GM10266 (cell line): Measurements from ENCODE around the gene UCHL1.
"Not testable (repeated sequence)": the region's sequence is repeated elsewhere in the genome, so short reads cannot be mapped to it uniquely, and the experiment has no call there.

Experiments
- DNase-seq: peaks from one replicate; pipeline ENCODE4 v3.0.0; 2012; ENCODE audit errors: extremely low spot score
- TF ChIP-seq, protein P1 (sequence below): IDR thresholded peaks from 2 replicates; pipeline ENCODE4 v1.5.1; 2012; ENCODE audit warnings: mild to moderate bottlenecking, low read depth; ENCODE audit not compliant: control insufficient read depth, insufficient read depth; ENCODE audit errors: missing control alignments

The UCHL1 gene

DNA sequence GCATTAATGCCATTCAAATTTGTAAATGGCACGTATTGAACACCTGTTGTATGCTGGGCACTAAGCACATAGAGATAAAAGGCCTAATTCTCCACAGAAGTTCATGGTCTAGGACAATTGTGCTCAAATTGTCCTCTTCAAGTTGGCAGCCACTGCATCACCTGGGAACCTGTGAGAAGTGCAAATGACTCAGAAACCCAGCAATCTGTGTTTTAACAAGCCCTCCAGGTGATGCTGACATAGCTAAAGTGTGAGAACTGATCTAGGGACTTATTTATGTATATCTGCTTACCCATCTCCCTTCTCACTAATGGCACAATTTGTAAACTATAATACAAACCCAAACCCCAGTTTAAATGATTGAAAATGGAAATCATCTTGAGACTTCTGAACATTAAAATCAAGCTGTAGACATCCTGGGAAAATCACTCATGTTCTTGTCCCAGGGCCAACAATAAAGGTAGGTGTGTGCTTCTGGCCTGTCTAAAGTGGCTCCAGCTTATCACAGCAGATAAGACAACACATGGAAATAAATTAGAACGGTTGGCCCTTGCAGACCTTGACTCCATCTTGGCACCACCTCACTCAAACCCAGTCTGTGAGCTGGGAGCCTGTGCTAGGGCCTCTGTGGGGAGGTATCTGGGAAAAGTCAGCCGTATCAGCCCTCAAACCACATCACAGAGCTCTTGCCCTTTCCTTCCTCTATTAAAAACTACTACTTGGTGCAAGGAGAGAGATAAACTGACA lies 46.8 kb downstream of the UCHL1 start:
- no peak for DNase-seq
- TF ChIP-seq, protein P1, sequence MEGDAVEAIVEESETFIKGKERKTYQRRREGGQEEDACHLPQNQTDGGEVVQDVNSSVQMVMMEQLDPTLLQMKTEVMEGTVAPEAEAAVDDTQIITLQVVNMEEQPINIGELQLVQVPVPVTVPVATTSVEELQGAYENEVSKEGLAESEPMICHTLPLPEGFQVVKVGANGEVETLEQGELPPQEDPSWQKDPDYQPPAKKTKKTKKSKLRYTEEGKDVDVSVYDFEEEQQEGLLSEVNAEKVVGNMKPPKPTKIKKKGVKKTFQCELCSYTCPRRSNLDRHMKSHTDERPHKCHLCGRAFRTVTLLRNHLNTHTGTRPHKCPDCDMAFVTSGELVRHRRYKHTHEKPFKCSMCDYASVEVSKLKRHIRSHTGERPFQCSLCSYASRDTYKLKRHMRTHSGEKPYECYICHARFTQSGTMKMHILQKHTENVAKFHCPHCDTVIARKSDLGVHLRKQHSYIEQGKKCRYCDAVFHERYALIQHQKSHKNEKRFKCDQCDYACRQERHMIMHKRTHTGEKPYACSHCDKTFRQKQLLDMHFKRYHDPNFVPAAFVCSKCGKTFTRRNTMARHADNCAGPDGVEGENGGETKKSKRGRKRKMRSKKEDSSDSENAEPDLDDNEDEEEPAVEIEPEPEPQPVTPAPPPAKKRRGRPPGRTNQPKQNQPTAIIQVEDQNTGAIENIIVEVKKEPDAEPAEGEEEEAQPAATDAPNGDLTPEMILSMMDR: no peak

- TF ChIP-seq, protein P1: no peak
- no peak for DNase-seq
Observed at GRCh38 chr4:41304221-41304620, 47.5 kb downstream of the UCHL1 start.

DNA sequence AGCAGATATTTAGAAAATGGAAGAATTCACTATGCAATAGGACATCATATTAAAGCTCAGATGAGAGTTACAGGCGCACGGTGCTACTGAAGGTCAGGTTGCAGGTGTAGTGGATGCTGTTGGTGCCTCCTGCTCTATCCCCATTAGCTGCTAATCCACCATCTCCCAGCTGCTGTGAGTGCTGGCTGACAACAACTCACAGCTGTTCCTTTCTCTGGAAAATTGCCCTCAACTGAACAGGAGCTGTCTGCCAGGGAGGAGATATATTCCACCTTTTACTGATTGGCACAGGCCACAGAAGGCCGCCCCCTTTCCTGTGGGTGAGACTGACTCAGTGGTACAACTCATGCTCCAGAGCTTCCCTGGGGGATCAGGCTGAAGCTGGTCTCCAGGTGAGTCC lies 48.7 kb downstream of the UCHL1 start:
- DNase-seq: no peak
- TF ChIP-seq, protein P1: no peak

GRCh38 chr4:41307638-41308037 lies 50.9 kb downstream of the UCHL1 start:
- TF ChIP-seq, protein P1: no peak
- DNase-seq: no peak

DNA sequence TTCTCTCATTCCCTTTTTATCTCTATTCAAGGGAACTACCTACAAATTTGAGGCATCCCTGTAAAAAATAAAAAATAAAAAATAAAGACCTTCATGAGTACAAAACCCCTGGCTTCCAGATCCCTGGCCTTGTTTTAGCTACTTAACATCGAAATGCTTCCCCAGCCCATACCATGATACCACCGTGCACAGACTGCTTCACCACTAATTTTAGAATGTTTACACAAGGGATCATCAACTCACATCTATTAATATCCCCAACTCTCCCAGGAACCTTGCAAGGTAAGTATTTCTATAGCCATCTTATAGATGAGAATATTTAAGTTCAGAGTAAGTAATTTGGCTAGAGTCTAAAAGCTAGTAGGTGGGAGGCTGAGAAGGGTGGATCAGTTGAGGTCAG lies 51.7 kb downstream of the UCHL1 start:
- DNase-seq: no peak
- TF ChIP-seq, protein P1: no peak

DNA sequence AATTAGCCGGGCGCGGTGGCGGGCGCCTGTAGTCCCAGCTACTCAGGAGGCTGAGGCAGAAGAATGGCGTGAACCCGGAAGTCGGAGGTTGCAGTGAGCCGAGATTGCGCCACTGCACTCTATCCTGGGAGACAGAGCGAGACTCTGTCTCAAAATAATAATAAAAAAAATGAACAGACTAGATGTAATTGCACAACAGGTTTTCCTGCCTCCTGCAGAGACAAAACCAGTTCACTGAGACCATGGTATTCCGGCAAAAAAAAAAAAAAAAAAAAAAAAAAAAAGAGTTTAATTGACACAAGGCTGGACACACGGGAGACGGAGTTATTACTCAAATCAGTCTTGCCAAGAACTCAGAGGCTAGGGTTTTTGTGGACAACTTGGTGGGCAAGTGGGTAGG lies 58.7 kb downstream of the UCHL1 start:
- DNase-seq: not testable (repeated sequence)

- TF ChIP-seq, protein P1: no peak
- DNase-seq: no peak
Observed at GRCh38 chr4:41315862-41316261, 59.1 kb downstream of the UCHL1 start.
